GM23338 (cell line): ENCODE results near the gene ZSWIM5. TPM values are rescaled to one million over a fixed set of nuclear protein-coding genes. Genes with fewer than 3 reads are reported as not detected.

ENCODE experiments used
- ATAC-seq: fragments of 200-7000 bp; cut with Tn5 transposase; 3 replicates; pipeline ENCODE4 v1.9.1; 2020
- DNase-seq: peaks from one replicate; pipeline ENCODE4 v3.0.0-alpha.2; 2015; ENCODE audit warnings: low spot score
- H2AFZ ChIP-seq: fragments of 200-600 bp; sonication (generic); 2 replicates; pipeline ENCODE4 v1.8.0; 2016; ENCODE audit warnings: antibody characterized with exemption, mild to moderate bottlenecking, moderate library complexity
- H3F3A ChIP-seq: fragments of 200-600 bp; sonication (generic); replicated peaks from 2 replicates; pipeline ENCODE4 v1.8.0; 2017; ENCODE audit warnings: antibody characterized with exemption, mixed run types, low read depth
- H3K27ac ChIP-seq: fragments of 200-600 bp; sonication (generic); 2 replicates; pipeline ENCODE4 v1.6.1; 2016; ENCODE audit warnings: low read depth
- H3K27me3 ChIP-seq: fragments of 200-600 bp; sonication (generic); 2 replicates; pipeline ENCODE4 v1.8.0; 2016; ENCODE audit warnings: mild to moderate bottlenecking, mixed run types, moderate library complexity; ENCODE audit not compliant: insufficient read depth
- H3K36me3 ChIP-seq: fragments of 200-600 bp; sonication (generic); 2 replicates; pipeline ENCODE4 v1.8.0; 2016; ENCODE audit warnings: mild to moderate bottlenecking; ENCODE audit not compliant: insufficient read depth
- H3K4me1 ChIP-seq: fragments of 200-600 bp; sonication (generic); 2 replicates; pipeline ENCODE4 v1.8.0; 2016; ENCODE audit warnings: mild to moderate bottlenecking, moderate library complexity; ENCODE audit not compliant: insufficient read depth
- H3K4me2 ChIP-seq: fragments of 200-600 bp; sonication (generic); 2 replicates; pipeline ENCODE4 v1.7.1; 2017; ENCODE audit warnings: mixed run types
- H3K4me3 ChIP-seq: fragments of 200-600 bp; sonication (generic); 2 replicates; pipeline ENCODE4 v1.6.1; 2016; ENCODE audit warnings: mixed run types
- H3K79me2 ChIP-seq: fragments of 200-600 bp; sonication (generic); replicated peaks from 2 replicates; pipeline ENCODE4 v1.8.0; 2017; ENCODE audit warnings: mild to moderate bottlenecking; ENCODE audit not compliant: insufficient read depth
- H3K9me2 ChIP-seq: fragments of 200-600 bp; sonication (generic); 2 replicates; pipeline ENCODE4 v1.8.0; 2017; ENCODE audit not compliant: insufficient read depth
- H4K20me1 ChIP-seq: fragments of 200-600 bp; sonication (generic); replicated peaks from 2 replicates; pipeline ENCODE4 v1.8.0; 2017; ENCODE audit warnings: mild to moderate bottlenecking; ENCODE audit not compliant: insufficient read depth
- H3K27ac Mint-ChIP-seq: 2 replicates; pipeline ENCODE4 v1.8.0; 2020; ENCODE audit warnings: inconsistent platforms, mild to moderate bottlenecking, moderate library complexity, mixed read lengths
- H3K27me3 Mint-ChIP-seq: 3 replicates; pipeline ENCODE4 v1.8.0; 2022; ENCODE audit warnings: low read depth, mild to moderate bottlenecking, moderate library complexity, mixed read lengths, inconsistent platforms; ENCODE audit not compliant: insufficient read depth, poor library complexity
- H3K36me3 Mint-ChIP-seq: 3 replicates; pipeline ENCODE4 v1.8.0; 2021; ENCODE audit warnings: low read depth, mild to moderate bottlenecking, inconsistent platforms, moderate library complexity, mixed read lengths
- H3K4me1 Mint-ChIP-seq: 3 replicates; pipeline ENCODE4 v1.8.0; 2020; ENCODE audit warnings: mild to moderate bottlenecking, inconsistent platforms, mixed read lengths
- H3K4me3 Mint-ChIP-seq: 3 replicates; pipeline ENCODE4 v1.8.0; 2021; ENCODE audit warnings: moderate library complexity, mild to moderate bottlenecking, inconsistent platforms, mixed read lengths
- H3K9me3 Mint-ChIP-seq: 3 replicates; pipeline ENCODE4 v1.8.0; 2020; ENCODE audit warnings: moderate library complexity, mild to moderate bottlenecking, inconsistent platforms, mixed read lengths
- CREB1 ChIP-seq: fragments of 250-450 bp; sonication (Bioruptor Pico); IDR thresholded peaks from 2 replicates; pipeline ENCODE4 v1.5.0; 2020; ENCODE audit warnings: low read depth, mild to moderate bottlenecking, moderate library complexity
- EZH2 ChIP-seq: fragments of 200-600 bp; sonication (generic); IDR thresholded peaks from one replicate; pipeline ENCODE4 v1.8.0; 2017; ENCODE audit warnings: antibody characterized with exemption, mild to moderate bottlenecking, low read depth; ENCODE audit not compliant: unreplicated experiment
- EZH2phosphoT487 ChIP-seq: fragments of 200-600 bp; sonication (generic); IDR thresholded peaks from one replicate; pipeline ENCODE4 v1.8.1; 2018; ENCODE audit warnings: antibody characterized with exemption; ENCODE audit not compliant: unreplicated experiment
- JUNB ChIP-seq: IDR thresholded peaks from one replicate; pipeline ENCODE4 v1.6.1; 2016; ENCODE audit warnings: antibody characterized with exemption; ENCODE audit not compliant: unreplicated experiment
- NANOG ChIP-seq: IDR thresholded peaks from 2 replicates; pipeline ENCODE4 v1.6.1; 2016; ENCODE audit warnings: antibody characterized with exemption, borderline replicate concordance
- POLR2AphosphoS5 ChIP-seq: IDR thresholded peaks from 2 replicates; pipeline ENCODE4 v1.6.1; 2016; ENCODE audit warnings: antibody characterized with exemption, low read depth
- STAT1 ChIP-seq: IDR thresholded peaks from one replicate; pipeline ENCODE4 v1.6.1; 2016; ENCODE audit warnings: antibody characterized with exemption; ENCODE audit not compliant: unreplicated experiment
- ZNF114 ChIP-seq: fragments of 250-450 bp; sonication (Bioruptor Pico); IDR thresholded peaks from 2 replicates; pipeline ENCODE4 v1.5.0; 2020; ENCODE audit warnings: mild to moderate bottlenecking, moderate library complexity
- ZNF331 ChIP-seq: fragments of 250-450 bp; sonication (Bioruptor Pico); IDR thresholded peaks from 2 replicates; pipeline ENCODE4 v1.5.0; 2020; ENCODE audit warnings: low read depth, mild to moderate bottlenecking, moderate library complexity
- polyA plus RNA-seq: library from polyadenylated mRNA; unstranded; fragments of >200 nt; fragmentation: Nextera tagmentation; extraction: Ambion mirVana; gene quantifications from 2 replicates; pipeline ENCODE4 v1.2.1, GENCODE V29; 2016
- total RNA-seq: library from RNA; depleted of rRNA; stranded (reverse); fragments of >200 nt; shearing (Covaris generic); gene quantifications from 2 replicates; pipeline ENCODE4 v1.2.3, GENCODE V29; 2014
- TF ChIP-seq, protein P1 (sequence below), 2 experiments: fragments of 200-600 bp in 1 of 2; sonication (generic) in 1 of 2; conservative IDR thresholded peaks; 2 replicates each; pipeline versions ENCODE4 v1.5.1 to v1.6.1; 2016 to 2017; ENCODE audit warnings: antibody characterized with exemption in 2 of 2, low read depth in 2 of 2, mild to moderate bottlenecking in 2 of 2, moderate library complexity in 1 of 2
- TF ChIP-seq, protein P2 (sequence below): IDR thresholded peaks from one replicate; pipeline ENCODE4 v1.6.1; 2018; ENCODE audit warnings: antibody characterized with exemption; ENCODE audit not compliant: unreplicated experiment
- TF ChIP-seq, protein P3 (sequence below): IDR thresholded peaks from 2 replicates; pipeline ENCODE4 v1.6.1; 2016; ENCODE audit warnings: antibody characterized with exemption
- TF ChIP-seq, protein P4 (sequence below): fragments of 250-450 bp; sonication (Bioruptor Pico); IDR thresholded peaks from 2 replicates; pipeline ENCODE4 v1.5.0; 2020; ENCODE audit warnings: mild to moderate bottlenecking, moderate library complexity

Gene ZSWIM5
- total and polyA plus RNA-seq, 2 experiments from 2014 or later, result 0.65 to 3.6 TPM

DNA sequence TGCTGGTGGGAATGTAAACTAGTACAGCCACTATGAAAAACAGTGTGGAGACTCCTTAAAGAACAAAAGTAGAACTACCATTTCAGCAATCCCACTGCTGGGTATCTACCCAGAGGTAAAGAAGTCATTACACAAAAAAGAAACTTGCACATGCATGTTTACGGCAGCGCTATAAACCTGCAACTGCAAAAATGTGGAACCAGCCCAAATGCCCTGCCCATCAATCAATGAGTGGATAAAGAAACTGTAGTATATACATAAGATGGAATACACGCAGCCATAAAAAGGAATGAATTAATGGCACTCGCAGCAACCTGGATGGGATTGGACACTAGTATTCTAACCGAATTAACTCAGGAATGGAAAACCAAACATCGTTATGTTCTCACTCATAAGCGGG is 51.0 kb downstream of the ZSWIM5 start:
- TF ChIP-seq POLR2AphosphoS5, result no peak
- no peak for TF ChIP-seq JUNB
- TF ChIP-seq, protein P1, sequence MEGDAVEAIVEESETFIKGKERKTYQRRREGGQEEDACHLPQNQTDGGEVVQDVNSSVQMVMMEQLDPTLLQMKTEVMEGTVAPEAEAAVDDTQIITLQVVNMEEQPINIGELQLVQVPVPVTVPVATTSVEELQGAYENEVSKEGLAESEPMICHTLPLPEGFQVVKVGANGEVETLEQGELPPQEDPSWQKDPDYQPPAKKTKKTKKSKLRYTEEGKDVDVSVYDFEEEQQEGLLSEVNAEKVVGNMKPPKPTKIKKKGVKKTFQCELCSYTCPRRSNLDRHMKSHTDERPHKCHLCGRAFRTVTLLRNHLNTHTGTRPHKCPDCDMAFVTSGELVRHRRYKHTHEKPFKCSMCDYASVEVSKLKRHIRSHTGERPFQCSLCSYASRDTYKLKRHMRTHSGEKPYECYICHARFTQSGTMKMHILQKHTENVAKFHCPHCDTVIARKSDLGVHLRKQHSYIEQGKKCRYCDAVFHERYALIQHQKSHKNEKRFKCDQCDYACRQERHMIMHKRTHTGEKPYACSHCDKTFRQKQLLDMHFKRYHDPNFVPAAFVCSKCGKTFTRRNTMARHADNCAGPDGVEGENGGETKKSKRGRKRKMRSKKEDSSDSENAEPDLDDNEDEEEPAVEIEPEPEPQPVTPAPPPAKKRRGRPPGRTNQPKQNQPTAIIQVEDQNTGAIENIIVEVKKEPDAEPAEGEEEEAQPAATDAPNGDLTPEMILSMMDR (conservative IDR thresholded peaks at IDR 0.05; ENCODE audit: low read depth in 2 of 2), result no peak
- TF ChIP-seq EZH2phosphoT487, result no peak
- TF ChIP-seq, protein P2, sequence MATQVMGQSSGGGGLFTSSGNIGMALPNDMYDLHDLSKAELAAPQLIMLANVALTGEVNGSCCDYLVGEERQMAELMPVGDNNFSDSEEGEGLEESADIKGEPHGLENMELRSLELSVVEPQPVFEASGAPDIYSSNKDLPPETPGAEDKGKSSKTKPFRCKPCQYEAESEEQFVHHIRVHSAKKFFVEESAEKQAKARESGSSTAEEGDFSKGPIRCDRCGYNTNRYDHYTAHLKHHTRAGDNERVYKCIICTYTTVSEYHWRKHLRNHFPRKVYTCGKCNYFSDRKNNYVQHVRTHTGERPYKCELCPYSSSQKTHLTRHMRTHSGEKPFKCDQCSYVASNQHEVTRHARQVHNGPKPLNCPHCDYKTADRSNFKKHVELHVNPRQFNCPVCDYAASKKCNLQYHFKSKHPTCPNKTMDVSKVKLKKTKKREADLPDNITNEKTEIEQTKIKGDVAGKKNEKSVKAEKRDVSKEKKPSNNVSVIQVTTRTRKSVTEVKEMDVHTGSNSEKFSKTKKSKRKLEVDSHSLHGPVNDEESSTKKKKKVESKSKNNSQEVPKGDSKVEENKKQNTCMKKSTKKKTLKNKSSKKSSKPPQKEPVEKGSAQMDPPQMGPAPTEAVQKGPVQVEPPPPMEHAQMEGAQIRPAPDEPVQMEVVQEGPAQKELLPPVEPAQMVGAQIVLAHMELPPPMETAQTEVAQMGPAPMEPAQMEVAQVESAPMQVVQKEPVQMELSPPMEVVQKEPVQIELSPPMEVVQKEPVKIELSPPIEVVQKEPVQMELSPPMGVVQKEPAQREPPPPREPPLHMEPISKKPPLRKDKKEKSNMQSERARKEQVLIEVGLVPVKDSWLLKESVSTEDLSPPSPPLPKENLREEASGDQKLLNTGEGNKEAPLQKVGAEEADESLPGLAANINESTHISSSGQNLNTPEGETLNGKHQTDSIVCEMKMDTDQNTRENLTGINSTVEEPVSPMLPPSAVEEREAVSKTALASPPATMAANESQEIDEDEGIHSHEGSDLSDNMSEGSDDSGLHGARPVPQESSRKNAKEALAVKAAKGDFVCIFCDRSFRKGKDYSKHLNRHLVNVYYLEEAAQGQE, result no peak
- no peak for TF ChIP-seq STAT1
- TF ChIP-seq ZNF331, result no peak
- TF ChIP-seq, protein P3, sequence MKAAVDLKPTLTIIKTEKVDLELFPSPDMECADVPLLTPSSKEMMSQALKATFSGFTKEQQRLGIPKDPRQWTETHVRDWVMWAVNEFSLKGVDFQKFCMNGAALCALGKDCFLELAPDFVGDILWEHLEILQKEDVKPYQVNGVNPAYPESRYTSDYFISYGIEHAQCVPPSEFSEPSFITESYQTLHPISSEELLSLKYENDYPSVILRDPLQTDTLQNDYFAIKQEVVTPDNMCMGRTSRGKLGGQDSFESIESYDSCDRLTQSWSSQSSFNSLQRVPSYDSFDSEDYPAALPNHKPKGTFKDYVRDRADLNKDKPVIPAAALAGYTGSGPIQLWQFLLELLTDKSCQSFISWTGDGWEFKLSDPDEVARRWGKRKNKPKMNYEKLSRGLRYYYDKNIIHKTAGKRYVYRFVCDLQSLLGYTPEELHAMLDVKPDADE, result no peak
- TF ChIP-seq, protein P4, sequence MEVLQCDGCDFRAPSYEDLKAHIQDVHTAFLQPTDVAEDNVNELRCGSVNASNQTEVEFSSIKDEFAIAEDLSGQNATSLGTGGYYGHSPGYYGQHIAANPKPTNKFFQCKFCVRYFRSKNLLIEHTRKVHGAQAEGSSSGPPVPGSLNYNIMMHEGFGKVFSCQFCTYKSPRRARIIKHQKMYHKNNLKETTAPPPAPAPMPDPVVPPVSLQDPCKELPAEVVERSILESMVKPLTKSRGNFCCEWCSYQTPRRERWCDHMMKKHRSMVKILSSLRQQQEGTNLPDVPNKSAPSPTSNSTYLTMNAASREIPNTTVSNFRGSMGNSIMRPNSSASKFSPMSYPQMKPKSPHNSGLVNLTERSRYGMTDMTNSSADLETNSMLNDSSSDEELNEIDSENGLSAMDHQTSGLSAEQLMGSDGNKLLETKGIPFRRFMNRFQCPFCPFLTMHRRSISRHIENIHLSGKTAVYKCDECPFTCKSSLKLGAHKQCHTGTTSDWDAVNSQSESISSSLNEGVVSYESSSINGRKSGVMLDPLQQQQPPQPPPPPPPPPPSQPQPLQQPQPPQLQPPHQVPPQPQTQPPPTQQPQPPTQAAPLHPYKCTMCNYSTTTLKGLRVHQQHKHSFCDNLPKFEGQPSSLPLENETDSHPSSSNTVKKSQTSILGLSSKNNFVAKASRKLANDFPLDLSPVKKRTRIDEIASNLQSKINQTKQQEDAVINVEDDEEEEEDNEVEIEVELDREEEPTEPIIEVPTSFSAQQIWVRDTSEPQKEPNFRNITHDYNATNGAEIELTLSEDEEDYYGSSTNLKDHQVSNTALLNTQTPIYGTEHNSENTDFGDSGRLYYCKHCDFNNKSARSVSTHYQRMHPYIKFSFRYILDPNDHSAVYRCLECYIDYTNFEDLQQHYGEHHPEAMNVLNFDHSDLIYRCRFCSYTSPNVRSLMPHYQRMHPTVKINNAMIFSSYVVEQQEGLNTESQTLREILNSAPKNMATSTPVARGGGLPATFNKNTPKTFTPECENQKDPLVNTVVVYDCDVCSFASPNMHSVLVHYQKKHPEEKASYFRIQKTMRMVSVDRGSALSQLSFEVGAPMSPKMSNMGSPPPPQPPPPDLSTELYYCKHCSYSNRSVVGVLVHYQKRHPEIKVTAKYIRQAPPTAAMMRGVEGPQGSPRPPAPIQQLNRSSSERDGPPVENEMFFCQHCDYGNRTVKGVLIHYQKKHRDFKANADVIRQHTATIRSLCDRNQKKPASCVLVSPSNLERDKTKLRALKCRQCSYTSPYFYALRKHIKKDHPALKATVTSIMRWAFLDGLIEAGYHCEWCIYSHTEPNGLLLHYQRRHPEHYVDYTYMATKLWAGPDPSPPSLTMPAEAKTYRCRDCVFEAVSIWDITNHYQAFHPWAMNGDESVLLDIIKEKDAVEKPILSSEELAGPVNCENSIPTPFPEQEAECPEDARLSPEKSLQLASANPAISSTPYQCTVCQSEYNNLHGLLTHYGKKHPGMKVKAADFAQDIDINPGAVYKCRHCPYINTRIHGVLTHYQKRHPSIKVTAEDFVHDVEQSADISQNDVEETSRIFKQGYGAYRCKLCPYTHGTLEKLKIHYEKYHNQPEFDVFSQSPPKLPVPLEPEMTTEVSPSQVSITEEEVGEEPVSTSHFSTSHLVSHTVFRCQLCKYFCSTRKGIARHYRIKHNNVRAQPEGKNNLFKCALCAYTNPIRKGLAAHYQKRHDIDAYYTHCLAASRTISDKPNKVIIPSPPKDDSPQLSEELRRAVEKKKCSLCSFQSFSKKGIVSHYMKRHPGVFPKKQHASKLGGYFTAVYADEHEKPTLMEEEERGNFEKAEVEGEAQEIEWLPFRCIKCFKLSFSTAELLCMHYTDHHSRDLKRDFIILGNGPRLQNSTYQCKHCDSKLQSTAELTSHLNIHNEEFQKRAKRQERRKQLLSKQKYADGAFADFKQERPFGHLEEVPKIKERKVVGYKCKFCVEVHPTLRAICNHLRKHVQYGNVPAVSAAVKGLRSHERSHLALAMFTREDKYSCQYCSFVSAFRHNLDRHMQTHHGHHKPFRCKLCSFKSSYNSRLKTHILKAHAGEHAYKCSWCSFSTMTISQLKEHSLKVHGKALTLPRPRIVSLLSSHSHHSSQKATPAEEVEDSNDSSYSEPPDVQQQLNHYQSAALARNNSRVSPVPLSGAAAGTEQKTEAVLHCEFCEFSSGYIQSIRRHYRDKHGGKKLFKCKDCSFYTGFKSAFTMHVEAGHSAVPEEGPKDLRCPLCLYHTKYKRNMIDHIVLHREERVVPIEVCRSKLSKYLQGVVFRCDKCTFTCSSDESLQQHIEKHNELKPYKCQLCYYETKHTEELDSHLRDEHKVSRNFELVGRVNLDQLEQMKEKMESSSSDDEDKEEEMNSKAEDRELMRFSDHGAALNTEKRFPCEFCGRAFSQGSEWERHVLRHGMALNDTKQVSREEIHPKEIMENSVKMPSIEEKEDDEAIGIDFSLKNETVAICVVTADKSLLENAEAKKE (CRISPR knock-in tag), result no peak
- TF ChIP-seq NANOG, result no peak
- no peak for TF ChIP-seq EZH2
- TF ChIP-seq CREB1, result no peak
- no peak for TF ChIP-seq ZNF114 (CRISPR knock-in tag)
- H3K4me3 ChIP-seq, result no peak overlapping the region
- H3K4me1 Mint-ChIP-seq, result no peaks in the 10 kb centered on the region

More for the DNA sequence above, 51.0 kb downstream of the ZSWIM5 start:
- Histone ChIP-seq H3K27ac (no peak overlapping the region), H3K4me2 (no peak overlapping the region), H3F3A (no peaks in the 10 kb centered on the region), H3K36me3 (no peaks in the 10 kb centered on the region), H4K20me1 (no peaks in the 10 kb centered on the region), H2AFZ (no peak overlapping the region), H3K79me2 (no peaks in the 10 kb centered on the region), H3K4me1 (no peaks in the 10 kb centered on the region), H3K27me3 (no peaks in the 10 kb centered on the region), H3K9me2 (no peaks in the 10 kb centered on the region)
- DNase-seq (no peak), ATAC-seq (no peak)
- no peaks in the 10 kb centered on the region for H3K36me3 Mint-ChIP-seq
- H3K27ac Mint-ChIP-seq, result no peak overlapping the region
- H3K4me3 Mint-ChIP-seq, result no peak overlapping the region
- no peaks in the 10 kb centered on the region for H3K9me3 Mint-ChIP-seq
- H3K27me3 Mint-ChIP-seq, result no peaks in the 10 kb centered on the region
